GM18520 (cell line): ENCODE measurements around the gene HOXC9.

Experiments
- ATAC-seq: cut with Tn5 transposase; IDR thresholded peaks from one replicate; pipeline ENCODE4 v1.9.1; 2021; ENCODE audit not compliant: unreplicated experiment

HOXC9 gene

DNA sequence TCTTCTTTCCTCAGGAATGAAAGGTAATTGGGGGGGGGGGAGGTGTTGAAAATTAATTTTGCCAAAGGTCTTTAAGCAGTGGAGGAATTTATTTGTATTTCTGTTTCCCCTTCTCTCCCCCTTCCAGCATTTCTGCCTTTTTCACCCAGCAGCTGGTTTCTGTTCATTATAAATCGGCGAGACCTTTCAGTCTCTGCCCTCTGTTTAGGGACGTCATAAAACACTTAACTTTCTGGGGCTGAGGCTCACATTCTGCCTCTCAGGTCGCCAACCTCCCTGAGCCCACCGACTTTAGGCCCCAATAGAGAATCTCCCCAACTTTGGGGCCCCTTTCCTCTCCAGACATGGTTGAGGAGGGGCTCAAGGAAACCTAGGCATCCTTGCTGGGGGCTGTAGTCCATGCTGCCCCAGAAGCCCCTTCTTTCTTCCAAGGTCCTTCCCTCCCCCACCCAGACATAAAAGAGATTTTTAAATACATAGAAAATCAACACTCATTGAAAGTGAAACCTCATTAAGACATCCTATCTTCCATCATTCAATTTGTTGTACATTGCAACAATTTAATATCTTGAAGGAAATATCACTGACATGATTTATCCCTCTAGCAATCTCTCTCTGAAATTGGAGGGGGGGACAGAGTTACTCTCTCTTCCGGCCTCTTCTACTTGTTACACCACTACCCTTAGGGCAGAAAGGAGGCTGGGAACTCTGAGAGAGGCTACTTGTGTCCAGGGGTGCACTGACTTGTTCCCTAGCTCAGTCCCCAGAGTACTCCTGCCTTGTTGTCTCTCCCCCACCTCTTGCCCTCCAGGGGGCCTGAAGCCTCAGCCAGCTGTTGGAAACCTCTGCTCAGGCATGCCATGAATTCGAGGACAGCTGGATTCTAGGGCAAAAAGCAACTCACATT lies 25.8 kb downstream of the HOXC9 start:
- ATAC-seq = no peak

DNA sequence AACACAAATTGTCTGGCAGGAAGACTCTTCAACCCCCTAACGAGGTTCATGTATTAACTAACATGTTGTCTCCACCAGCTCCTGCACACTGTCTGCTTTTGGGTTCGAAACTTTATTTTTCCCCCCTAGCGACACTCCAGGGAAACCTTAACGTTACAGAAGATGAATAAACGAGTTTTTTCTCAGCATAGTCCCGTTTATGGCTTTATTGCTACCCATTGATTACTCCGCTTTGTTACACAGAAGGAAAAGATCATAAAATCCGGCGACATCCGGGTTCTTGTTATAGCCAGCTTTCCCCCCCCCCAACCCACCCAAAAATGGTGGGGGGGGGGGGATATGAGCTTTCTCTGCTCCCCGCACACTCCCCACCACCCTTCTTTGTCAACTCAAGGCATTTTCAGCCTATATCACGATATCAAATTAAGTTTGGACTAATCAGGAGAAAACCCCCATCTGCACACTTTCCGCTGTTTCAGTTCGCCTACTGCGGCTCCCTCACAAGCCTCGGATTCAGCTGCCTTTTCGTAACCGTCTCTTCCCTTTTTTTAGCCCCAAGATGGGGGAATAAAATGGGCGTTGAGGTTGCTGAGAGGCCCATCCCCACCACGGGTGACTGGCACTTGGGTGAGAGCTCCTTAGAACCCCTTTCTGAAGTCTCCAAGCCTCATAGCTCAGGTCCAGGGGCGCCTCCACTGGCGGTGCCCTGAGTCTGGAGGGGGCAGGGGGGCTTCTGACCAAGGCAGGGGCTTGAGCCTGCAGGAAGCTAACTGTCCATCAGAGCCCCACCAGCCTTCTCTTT lies 26.9 kb downstream of the HOXC9 start:
- ATAC-seq = no peak

DNA sequence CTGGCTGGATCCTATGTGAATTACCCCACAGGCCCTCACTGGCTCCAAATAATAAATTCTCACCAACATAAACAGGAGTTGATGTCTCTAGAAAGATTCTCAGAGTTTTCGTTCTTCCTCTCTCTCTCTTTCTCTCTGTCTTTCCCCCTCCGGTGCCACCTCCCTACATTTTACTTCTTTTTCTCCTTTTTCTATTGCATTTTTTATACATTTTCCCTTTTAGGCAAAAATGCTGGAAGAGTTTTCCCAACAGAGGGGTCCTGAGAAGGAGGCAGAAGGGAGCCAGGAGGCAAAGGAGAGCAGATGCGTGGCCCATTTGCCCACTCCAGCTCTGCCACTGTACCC lies 27.5 kb downstream of the HOXC9 start:
- ATAC-seq = no peak

DNA sequence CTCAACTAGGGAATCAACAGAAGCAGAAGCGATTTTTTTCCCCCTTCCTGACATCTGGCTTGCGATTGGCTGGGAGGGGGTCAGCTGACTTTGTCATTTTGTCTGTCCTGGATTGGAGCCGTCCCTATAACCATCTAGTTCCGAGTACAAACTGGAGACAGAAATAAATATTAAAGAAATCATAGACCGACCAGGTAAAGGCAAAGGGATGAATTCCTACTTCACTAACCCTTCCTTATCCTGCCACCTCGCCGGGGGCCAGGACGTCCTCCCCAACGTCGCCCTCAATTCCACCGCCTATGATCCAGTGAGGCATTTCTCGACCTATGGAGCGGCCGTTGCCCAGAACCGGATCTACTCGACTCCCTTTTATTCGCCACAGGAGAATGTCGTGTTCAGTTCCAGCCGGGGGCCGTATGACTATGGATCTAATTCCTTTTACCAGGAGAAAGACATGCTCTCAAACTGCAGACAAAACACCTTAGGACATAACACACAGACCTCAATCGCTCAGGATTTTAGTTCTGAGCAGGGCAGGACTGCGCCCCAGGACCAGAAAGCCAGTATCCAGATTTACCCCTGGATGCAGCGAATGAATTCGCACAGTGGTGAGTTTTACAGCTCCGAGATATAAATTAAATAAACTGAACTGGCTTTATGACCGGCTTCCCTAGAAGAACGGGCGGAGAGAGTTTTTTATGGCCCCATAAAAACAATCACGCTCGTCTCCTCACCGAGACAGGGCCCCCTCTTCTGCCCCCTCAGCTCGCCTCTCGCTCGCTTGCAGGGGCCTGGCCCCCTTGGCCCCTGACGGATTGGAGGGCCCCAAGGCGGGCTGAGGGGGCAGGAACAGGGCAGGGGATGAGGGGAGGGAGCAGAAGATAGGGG lies 28.6 kb downstream of the HOXC9 start, which contains the start of gene HOXC6:
HOXC6 (plus strand) TSS at position 127 of the 888 bp plus-strand sequence; CDS start at position 209, 82 bp downstream.
- ATAC-seq = no peak

DNA sequence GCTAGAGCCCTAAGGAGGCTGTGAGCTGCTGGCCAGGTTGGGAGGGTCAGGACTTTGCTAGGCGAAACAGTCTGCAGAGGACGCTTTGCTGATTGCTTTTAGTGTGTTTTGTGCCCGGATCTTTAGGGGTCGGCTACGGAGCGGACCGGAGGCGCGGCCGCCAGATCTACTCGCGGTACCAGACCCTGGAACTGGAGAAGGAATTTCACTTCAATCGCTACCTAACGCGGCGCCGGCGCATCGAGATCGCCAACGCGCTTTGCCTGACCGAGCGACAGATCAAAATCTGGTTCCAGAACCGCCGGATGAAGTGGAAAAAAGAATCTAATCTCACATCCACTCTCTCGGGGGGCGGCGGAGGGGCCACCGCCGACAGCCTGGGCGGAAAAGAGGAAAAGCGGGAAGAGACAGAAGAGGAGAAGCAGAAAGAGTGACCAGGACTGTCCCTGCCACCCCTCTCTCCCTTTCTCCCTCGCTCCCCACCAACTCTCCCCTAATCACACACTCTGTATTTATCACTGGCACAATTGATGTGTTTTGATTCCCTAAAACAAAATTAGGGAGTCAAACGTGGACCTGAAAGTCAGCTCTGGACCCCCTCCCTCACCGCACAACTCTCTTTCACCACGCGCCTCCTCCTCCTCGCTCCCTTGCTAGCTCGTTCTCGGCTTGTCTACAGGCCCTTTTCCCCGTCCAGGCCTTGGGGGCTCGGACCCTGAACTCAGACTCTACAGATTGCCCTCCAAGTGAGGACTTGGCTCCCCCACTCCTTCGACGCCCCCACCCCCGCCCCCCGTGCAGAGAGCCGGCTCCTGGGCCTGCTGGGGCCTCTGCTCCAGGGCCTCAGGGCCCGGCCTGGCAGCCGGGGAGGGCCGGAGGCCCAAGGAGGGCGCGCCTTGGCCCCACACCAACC lies 29.8 kb downstream of the HOXC9 start:
- no peak for ATAC-seq

DNA sequence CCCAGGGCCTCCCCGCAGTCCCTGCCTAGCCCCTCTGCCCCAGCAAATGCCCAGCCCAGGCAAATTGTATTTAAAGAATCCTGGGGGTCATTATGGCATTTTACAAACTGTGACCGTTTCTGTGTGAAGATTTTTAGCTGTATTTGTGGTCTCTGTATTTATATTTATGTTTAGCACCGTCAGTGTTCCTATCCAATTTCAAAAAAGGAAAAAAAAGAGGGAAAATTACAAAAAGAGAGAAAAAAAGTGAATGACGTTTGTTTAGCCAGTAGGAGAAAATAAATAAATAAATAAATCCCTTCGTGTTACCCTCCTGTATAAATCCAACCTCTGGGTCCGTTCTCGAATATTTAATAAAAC lies 30.5 kb downstream of the HOXC9 start:
- no peak for ATAC-seq

DNA sequence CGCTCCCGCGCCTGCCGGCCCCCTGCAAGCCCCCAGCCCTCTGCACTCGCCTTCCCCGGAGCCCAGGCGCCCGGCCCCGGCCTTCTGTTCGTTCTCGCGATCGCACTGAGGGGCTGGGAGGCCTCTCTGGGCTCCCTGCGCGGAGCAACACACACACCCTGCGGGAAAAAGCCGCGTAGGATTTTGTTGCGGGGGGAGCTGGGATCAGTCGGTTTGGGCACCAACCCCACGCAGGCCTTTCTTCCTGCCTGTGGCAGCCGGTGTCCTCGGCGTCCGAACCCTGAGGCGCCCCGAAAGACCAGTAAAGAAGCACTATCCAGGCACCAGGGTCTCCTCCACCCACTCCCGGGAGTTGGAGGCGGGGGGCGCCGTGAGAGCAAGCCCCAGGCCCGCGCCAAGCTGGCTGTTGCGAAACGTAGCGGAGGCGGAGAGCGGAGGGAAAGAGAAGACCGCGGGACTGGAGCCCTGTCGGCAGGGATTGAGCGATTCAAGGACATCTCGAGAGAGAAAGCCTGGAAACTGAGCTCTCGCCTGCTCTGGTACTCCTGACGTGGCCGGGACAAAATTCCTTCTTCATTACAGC lies 31.0 kb downstream of the HOXC9 start:
- ATAC-seq = no peak

DNA sequence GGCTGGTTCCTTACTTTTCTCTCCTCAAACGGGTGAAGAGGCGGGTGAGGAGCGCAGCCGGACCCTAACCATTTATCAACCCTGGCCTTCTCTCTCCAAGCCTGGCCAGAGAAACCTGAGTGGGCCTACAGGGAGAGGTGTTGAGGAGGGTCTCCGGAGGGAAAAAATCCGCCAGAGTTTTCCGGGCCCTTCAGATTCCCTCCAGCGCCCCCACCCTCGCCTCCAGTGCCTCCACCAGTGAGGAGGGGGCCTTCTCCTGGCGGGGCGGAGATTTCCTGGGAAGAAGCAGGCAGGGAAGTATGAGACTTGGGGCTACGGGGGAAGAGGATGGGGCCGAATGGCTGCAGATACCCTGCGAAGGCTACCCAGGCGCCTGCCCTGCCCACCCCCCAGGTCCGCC lies 31.5 kb downstream of the HOXC9 start:
- no peak for ATAC-seq

DNA sequence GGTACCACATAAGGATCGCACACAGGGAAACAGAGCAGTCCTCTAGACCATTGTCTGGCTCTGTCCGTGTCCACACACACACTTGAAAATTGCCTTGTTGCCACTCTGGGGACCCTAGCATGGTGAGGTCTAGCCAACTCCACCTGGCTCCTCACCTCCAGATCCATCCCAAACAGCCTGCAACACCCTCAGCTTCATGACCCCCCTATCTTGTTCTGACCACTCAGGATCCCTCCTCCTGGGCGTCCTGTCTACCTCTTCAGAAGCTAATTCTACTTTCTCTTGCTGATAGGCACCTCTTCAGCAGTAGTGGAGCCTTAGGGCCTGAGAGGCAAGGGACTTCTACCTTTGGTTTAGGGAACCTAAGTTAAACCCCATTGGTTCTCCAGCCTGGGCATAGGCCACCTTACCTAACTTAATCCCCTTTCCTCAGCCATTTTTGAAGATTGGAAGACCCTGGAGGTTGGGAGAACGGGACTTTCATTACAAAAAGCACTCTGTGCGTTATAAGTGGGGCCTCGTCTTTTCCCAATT lies 32.2 kb downstream of the HOXC9 start:
- no peak for ATAC-seq

DNA sequence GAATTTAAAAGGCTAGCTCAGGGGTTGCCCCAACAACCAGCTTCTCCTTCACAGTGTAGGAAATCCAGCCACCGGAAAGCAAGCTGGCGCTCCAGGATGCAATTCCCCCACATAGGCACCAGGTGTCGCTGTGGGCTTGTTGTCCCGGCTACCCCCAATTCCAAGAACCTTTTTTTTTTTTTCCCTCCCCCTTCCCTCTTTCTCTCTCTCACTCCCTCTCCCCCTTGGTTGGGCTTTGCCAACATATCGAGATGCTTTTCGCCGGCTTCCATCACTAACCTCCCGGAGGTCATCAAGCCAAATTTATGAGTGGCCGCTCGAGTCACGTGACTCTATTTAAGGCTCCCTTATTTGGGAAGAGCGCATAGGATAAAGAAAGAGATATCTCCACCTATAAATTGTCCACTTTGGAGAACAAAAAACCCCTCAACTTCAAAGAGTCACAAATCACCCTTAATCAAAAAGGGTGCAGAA lies 32.7 kb downstream of the HOXC9 start, which contains the start of gene HOXC5:
HOXC5 (plus strand) TSS at position 424 of the 474 bp plus-strand sequence. CDS start 73 bp downstream, outside the sequence.
- ATAC-seq = no peak

DNA sequence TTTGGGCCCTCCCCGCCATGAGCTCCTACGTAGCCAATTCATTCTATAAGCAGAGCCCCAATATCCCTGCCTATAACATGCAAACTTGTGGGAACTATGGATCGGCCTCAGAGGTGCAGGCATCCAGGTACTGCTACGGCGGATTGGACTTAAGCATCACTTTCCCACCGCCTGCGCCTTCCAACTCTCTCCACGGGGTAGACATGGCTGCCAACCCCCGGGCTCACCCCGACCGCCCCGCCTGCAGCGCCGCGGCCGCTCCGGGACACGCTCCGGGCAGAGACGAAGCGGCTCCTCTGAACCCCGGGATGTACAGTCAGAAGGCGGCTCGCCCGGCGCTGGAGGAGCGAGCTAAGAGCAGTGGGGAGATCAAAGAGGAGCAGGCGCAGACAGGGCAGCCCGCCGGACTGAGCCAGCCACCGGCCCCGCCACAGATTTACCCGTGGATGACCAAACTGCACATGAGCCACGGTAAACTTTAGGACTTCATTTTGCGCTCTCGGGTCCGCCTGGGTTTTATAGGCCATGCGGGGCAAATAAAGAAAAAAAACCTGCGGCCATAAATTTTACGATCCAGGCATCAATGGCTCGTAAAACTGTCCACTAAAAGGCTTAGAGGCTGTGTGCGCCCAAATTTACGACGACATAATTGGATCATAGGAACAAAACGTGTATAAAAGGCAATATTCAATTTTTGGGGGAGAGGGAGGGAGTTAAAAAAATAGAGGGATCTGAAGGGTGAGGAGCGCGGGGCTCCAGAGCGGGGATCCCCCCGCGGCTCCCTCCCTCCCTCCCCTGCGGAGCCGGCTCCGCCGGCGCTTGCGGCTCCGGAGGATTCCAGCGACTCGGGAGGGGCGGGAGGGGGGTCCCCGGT lies 33.4 kb downstream of the HOXC9 start:
- no peak for ATAC-seq

DNA sequence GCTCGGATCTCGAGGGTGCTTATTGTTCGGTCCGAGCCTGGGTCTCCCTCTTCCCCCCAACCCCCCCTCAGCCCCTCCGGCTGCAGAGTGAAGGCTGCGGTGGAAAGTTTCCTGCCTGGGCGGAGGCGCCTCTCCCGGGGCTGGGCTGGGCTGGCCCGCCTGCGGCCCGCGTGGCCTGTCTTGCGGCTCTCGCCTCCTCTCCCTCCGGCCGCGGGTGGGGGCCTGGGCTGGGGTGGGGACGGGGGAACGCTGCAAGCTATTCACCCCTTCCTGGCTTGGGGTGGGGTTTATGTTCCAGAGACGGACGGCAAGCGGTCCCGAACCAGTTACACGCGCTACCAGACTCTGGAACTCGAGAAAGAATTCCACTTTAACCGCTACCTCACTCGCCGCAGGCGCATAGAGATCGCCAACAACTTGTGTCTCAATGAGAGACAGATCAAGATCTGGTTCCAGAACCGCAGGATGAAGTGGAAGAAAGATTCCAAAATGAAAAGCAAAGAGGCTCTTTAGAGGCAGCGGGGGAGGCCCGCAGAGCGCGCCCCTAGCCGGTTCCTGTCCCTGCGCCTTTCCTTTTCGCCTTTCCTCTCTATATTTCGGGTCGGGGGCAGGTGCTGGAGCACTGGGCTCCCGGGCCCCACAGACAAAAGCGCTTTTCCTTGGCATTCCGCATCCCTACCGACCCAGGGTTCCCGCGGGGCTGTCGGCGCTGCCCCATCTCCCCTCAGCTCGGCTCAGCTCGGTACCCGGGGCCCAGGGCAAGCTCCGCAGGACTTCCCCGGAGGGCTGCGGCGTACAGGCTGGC lies 34.2 kb downstream of the HOXC9 start:
- no peak for ATAC-seq

DNA sequence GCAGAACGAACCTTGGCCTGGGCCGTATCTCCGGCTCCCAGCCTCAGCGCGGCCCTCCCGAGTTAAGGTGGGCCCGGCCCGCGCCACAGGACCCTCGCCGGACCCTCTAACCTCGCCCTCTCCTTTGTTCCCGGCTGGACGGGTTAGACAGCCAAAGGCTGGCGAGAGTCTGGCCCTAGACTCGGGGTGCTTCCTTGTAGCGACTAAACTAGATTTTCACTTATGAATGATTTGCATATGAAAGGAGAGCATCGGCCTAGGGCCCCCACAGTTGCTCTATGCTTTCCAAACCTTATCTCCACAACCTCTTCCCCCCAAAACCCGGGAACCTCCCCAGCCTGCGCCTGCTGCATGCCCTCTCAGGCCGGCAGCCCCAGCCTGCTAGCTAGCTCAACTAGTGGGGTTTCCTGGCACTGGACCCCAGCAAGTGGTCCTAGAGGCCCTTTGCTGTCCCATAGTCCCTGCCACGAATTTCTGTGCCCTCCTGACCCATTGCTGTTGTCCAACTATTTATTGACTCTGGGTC lies 34.9 kb downstream of the HOXC9 start:
- no peak for ATAC-seq

DNA sequence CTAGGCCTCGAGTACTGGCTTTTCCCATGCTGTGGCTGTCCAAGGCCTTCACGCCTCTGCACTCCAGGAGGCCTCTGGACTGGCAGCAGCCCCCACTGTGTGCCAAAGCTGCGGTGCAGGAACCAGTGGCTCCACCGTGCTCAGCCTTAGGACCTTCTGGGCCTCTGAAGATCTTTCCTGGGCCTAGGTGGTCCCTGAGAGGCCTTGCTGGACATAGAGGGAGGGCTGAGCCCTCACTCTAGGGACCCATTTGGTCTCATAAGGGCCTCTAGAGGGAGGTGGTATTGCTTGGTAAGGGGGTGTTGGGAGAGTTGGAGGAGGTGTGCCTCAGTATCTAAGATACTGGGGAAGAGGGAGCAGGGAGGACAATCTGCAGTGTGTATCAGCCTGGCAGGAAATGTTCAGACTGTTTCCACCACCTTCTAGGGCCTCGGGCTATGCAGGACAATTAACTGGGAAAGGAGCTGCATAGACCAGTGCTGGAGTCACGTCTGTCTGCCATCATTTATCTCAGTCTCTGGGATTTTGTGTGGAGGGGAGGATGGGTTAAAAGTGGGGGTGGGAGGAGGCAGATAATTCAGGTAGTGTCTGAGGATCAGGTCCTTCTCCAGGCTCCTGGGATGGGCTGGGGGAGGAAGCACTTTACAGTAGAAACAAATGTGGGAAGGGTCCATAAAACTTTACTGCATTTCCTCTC lies 35.8 kb downstream of the HOXC9 start:
- no peak for ATAC-seq

DNA sequence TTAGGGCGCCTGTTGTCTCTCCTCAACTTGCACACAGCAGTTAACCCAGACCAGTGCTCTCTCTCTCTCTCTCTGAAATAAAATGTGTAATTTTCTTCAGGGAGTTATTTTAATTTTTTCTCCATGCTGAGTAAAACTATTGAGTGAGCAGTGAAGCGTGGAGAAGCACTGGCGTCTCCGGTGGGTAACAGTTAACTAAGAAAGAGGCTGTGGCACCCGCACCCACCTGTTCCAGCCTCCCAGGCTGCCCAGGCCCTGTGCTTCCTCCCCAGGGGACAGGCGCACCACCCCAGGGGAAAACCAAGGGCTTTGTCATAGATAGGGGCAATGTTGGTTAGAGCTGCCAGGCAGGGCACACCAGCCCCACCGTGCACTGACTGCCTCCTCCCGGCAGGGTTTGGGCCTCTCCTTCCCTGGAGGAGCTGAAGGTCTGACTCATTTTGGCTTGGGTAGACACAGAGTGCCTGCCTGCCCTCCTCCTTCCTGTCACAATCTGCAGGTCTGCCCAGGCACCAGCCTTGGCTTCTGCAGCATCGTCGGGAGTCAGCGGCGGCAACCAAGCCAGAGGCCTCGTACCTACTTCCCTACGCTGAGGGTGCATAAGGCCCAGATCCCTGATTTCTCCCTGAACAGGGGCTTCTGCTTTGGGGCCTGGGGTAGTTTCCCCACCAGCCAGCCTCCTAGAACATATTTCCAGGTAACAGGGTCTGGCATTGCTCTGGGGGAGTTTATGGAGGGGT lies 36.8 kb downstream of the HOXC9 start:
- ATAC-seq = no peak
